Measurements from ENCODE around the gene PSMA5. TPM values are rescaled to one million over a fixed set of nuclear protein-coding genes. Genes with fewer than 3 reads are reported as not detected.

The PSMA5 gene
- total and polyA plus RNA-seq, 9 donors, result 19.4 to 52.0 (median 38.1) TPM

DNA sequence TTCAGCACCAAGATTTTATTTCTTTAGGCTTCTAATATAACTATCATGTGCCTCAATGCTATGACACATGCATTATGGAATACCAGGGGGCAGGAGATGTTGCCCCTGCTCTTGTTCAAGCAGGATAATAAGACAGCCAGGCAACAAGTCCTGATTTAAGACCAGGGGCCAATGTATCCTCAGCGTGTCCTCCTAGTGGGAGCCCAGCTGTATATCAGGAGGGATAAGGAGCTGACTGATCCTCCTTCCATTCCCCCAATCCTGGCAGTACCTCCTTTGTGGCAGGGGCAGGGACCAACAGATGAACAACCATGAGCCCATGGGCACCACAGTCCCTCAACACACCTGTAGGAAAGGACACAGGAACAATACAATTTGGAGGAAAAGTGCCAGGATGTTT, 57.8 kb downstream of the PSMA5 start:
- no peak overlapping the region for H3K27ac ChIP-seq
- WGBS, 3 donors, result 36 to 59% (median 47%) methylated on average over 1 of the region's 1 CpG
- TF ChIP-seq EP300 (IDR thresholded peaks at IDR 0.05) (no peak), POLR2A (IDR thresholded peaks at IDR 0.05) (no peak)
- TF ChIP-seq, protein P1, sequence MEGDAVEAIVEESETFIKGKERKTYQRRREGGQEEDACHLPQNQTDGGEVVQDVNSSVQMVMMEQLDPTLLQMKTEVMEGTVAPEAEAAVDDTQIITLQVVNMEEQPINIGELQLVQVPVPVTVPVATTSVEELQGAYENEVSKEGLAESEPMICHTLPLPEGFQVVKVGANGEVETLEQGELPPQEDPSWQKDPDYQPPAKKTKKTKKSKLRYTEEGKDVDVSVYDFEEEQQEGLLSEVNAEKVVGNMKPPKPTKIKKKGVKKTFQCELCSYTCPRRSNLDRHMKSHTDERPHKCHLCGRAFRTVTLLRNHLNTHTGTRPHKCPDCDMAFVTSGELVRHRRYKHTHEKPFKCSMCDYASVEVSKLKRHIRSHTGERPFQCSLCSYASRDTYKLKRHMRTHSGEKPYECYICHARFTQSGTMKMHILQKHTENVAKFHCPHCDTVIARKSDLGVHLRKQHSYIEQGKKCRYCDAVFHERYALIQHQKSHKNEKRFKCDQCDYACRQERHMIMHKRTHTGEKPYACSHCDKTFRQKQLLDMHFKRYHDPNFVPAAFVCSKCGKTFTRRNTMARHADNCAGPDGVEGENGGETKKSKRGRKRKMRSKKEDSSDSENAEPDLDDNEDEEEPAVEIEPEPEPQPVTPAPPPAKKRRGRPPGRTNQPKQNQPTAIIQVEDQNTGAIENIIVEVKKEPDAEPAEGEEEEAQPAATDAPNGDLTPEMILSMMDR (IDR thresholded peaks at IDR 0.05), result no peak
- no peaks in the 10 kb centered on the region for H3K9me3 ChIP-seq
- intact Hi-C loops (cut with DNase I), result no loop called here
- H3K36me3 ChIP-seq, result no peaks in the 10 kb centered on the region
- no peaks in the 10 kb centered on the region for H3K4me1 ChIP-seq (ENCODE audit: insufficient read depth)
- DNase-seq, result no peak
- H3K4me3 ChIP-seq, result no peak overlapping the region
- no peaks in the 10 kb centered on the region for H3K27me3 ChIP-seq

DNA sequence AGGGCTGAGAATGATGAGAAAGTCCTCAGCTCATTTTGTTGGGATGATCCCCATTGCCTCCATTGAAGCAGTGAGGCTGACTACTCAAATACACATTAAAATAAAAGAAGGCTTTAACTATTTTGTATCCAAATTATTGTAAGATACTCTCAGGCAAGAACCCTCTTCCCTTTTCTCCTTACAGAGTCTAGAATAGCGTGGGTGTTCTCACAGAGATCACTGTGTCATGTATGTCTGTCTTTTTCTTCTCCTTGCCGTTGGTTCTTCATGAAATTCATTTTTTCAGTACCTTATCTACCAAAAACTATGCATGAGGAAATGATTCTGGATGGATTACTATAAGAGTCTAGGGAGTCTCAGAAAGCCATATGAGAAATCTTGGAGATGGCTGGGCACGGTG, 58.6 kb downstream of the PSMA5 start:
- intact Hi-C loops (cut with DNase I), result no loop called here
- WGBS, 3 donors, result 80 to 89% (median 84%) methylated on average over 3 of the region's 3 CpGs
- no peaks in the 10 kb centered on the region for H3K4me1 ChIP-seq (ENCODE audit: insufficient read depth)
- no peaks in the 10 kb centered on the region for H3K9me3 ChIP-seq
- no peaks in the 10 kb centered on the region for H3K36me3 ChIP-seq
- H3K27me3 ChIP-seq, result no peaks in the 10 kb centered on the region
- H3K4me3 ChIP-seq, result no peak overlapping the region
- no peak for DNase-seq
- TF ChIP-seq, protein P1 (IDR thresholded peaks at IDR 0.05), result no peak
- TF ChIP-seq POLR2A (IDR thresholded peaks at IDR 0.05) (no peak), EP300 (IDR thresholded peaks at IDR 0.05) (no peak)
- no peak overlapping the region for H3K27ac ChIP-seq

DNA sequence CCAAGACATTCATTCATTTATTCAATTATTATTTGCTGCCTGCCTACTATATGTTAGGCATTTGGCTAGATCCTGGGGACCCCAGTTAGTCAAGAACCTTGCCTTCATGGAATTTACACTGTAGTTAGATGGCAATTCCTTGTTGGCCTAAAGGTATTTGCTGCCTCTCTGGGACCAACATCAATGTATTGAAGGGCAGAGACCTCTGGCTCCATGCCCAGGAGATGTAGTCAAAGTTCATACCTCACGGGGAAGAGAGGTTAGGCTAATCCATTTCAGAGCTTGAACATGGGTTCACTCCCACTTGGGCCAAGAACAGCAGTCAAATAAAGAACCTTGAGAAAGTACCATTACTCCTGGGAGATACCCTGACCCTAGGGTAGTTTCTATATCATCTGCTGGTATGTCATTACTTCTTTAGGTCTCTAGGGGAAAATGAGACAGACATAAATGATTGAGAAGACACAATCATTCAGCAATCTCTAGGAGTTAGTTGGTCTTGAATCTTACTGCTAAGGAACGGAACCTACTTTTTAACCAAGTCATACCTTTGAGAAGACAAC, 60.5 kb downstream of the PSMA5 start:
- intact Hi-C loops (cut with DNase I), result no loop called here
- 69 to 85% (median 77%) methylated on average over 2 of the region's 2 CpGs for WGBS, 3 donors
- H3K27me3 ChIP-seq, result no peaks in the 10 kb centered on the region
- H3K27ac ChIP-seq, result no peak overlapping the region
- no peak for TF ChIP-seq EP300 (IDR thresholded peaks at IDR 0.05)
- TF ChIP-seq, protein P1 (IDR thresholded peaks at IDR 0.05), result no peak
- no peak for TF ChIP-seq POLR2A (IDR thresholded peaks at IDR 0.05)
- no peaks in the 10 kb centered on the region for H3K36me3 ChIP-seq
- H3K4me3 ChIP-seq, result no peak overlapping the region
- DNase-seq, result no peak
- H3K4me1 ChIP-seq (ENCODE audit: insufficient read depth), result no peaks in the 10 kb centered on the region
- H3K9me3 ChIP-seq, result no peaks in the 10 kb centered on the region

DNA sequence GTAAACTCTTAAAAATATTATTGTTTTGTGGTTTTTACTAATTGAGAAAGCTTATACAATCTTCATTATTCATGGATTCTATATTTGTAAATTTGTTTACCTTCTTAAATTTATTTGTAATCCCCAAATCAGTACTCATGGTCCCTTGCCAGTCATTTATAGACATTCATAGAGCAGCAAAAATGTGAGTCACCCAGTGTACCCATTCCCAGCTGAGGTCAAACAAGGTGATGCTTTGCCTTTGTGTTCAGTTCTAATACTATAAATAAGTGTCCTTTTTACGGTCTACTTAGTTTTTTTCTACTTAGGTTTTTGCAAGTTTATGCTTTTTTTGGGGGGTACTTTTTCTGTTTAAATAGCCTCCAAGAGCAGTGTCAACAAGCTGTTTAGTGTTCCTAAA, 64.6 kb downstream of the PSMA5 start:
- Histone ChIP-seq H3K4me1 (ENCODE audit: insufficient read depth) (peaks cover 2% of the 10 kb centered on the region), H3K27ac (no peak overlapping the region), H3K9me3 (no peaks in the 10 kb centered on the region), H3K36me3 (no peaks in the 10 kb centered on the region), H3K27me3 (no peaks in the 10 kb centered on the region), H3K4me3 (no peak overlapping the region)
- no peak for TF ChIP-seq POLR2A (IDR thresholded peaks at IDR 0.05)
- no peak for TF ChIP-seq EP300 (IDR thresholded peaks at IDR 0.05)
- TF ChIP-seq, protein P1 (IDR thresholded peaks at IDR 0.05), result no peak
- WGBS, 3 donors, result 45 to 59% (median 57%) methylated on average over 1 of the region's 1 CpG
- intact Hi-C loops (cut with DNase I), result no loop called here
- no peak for DNase-seq
